Body of pancreas (tissue), 4 donors: ENCODE results near the gene LSM10. TPM values are rescaled to one million over a fixed set of nuclear protein-coding genes. Genes with fewer than 3 reads are reported as not detected.

Experiments used
- ATAC-seq: fragments of 150-250 bp; one replicate; pipeline ENCODE4 v1.9.1; 2016
- DNase-seq, 4 donors: peaks; one replicate each; pipeline ENCODE4 v3.0.0-alpha.2; 2019
- H3K27ac ChIP-seq, 4 donors: fragments of 200-600 bp; sonication (generic); 1 replicate in 3 of 4; 2 replicates in 1 of 4; pipeline versions ENCODE4 v1.5.1 to v1.6.1; 2016 to 2019; ENCODE audit warnings: mild to moderate bottlenecking in 1 of 4, mixed read lengths in 1 of 4, moderate library complexity in 1 of 4
- H3K27me3 ChIP-seq, 2 donors: fragments of 200-600 bp; sonication (generic); one replicate each; pipeline ENCODE4 v1.6.0; 2016; ENCODE audit warnings: mild to moderate bottlenecking in 1 of 2
- H3K36me3 ChIP-seq, 2 donors: fragments of 200-600 bp; sonication (generic); replicated peaks in 1 of 2; 2 replicates each; pipeline ENCODE4 v1.5.1; 2016; ENCODE audit warnings: low read depth in 2 of 2; ENCODE audit not compliant: insufficient read depth in 1 of 2
- H3K4me1 ChIP-seq: fragments of 200-600 bp; sonication (generic); one replicate; pipeline ENCODE4 v1.6.0; 2016
- H3K4me3 ChIP-seq, 2 donors: fragments of 200-600 bp; sonication (generic); 1 replicate in 1 of 2; 2 replicates in 1 of 2; pipeline ENCODE4 v1.5.1; 2016 to 2019
- H3K9me3 ChIP-seq, 3 donors: fragments of 200-600 bp; sonication (generic); 1 replicate in 2 of 3; 2 replicates in 1 of 3; pipeline ENCODE4 v1.5.1; 2016
- POLR2A ChIP-seq, 3 donors: fragments of 450-650 bp; IDR thresholded peaks; one replicate each; pipeline ENCODE4 v1.6.1; 2016; ENCODE audit warnings: antibody characterized with exemption in 3 of 3, mild to moderate bottlenecking in 2 of 3
- WGBS, 2 donors: methylation state at CpG; one replicate each; pipeline ENCODE4 v1.1.5; 2017; 5-methylcytosine and 5-hydroxymethylcytosine counted together
- intact Hi-C: fragments of 100-400 bp; cut with DNase I; formaldehyde crosslinking; loops from one replicate; pipeline ENCODE4 v1.15.1; 2023
- total RNA-seq, 2 donors: library from RNA; depleted of rRNA; stranded (reverse); fragments of >200 nt; gene quantifications; one replicate each; pipeline ENCODE4 v1.1.0, GENCODE V29; 2016
- TF ChIP-seq, protein P1 (sequence below), 7 experiments: fragments of 450-650 bp in 4 of 7; fragments of 200-600 bp in 3 of 7; sonication (generic) in 3 of 7; IDR thresholded peaks; one replicate each; pipeline ENCODE4 v1.5.1; 2016 to 2019; ENCODE audit warnings: antibody characterized with exemption in 7 of 7

LSM10 gene
- 10 to 100 TPM; 12.2 to 21.8 TPM for total RNA-seq

GRCh38 chr1:36397378-36398230 lies at the start of gene LSM10:
Gene LSM10 (minus strand): TSS chr1:36397908. CDS start chr1:36394129, 3,779 bp downstream.
- DNase-seq = peak; percentile 93 to 96 (median 95)
- intact Hi-C loops = no loop called here
- WGBS, 2 donors = 0% methylated on average over 23 to 60 of the region's 60 CpGs

GRCh38 chr1:36447450-36447849 lies 49.7 kb upstream of the LSM10 start:
- no peak overlapping the region for H3K27ac ChIP-seq
- TF ChIP-seq, protein P1, sequence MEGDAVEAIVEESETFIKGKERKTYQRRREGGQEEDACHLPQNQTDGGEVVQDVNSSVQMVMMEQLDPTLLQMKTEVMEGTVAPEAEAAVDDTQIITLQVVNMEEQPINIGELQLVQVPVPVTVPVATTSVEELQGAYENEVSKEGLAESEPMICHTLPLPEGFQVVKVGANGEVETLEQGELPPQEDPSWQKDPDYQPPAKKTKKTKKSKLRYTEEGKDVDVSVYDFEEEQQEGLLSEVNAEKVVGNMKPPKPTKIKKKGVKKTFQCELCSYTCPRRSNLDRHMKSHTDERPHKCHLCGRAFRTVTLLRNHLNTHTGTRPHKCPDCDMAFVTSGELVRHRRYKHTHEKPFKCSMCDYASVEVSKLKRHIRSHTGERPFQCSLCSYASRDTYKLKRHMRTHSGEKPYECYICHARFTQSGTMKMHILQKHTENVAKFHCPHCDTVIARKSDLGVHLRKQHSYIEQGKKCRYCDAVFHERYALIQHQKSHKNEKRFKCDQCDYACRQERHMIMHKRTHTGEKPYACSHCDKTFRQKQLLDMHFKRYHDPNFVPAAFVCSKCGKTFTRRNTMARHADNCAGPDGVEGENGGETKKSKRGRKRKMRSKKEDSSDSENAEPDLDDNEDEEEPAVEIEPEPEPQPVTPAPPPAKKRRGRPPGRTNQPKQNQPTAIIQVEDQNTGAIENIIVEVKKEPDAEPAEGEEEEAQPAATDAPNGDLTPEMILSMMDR (IDR thresholded peaks at IDR 0.05) = no peak
- no peak for TF ChIP-seq POLR2A (IDR thresholded peaks at IDR 0.05)
- ATAC-seq = no peak
- H3K4me3 ChIP-seq = no peak overlapping the region
- no peak for DNase-seq
- intact Hi-C loops = no loop called here
- H3K9me3 ChIP-seq = no peaks in the 10 kb centered on the region
- H3K36me3 ChIP-seq = no peaks in the 10 kb centered on the region
- no peaks in the 10 kb centered on the region for H3K27me3 ChIP-seq
- H3K4me1 ChIP-seq = peaks cover 14% of the 10 kb centered on the region

More at GRCh38 chr1:36397378-36398230, at the start of gene LSM10:
- H3K4me3 ChIP-seq = peak within 1 kb of the TSS; percentile 35 to 75
- ATAC-seq = peak; percentile 99
- no peaks in the 10 kb centered on the region for H3K27me3 ChIP-seq
- peaks cover 12% of the 10 kb centered on the region for H3K4me1 ChIP-seq
- peak; percentile 89 to 94 (median 94) for TF ChIP-seq POLR2A (IDR thresholded peaks at IDR 0.05)
- TF ChIP-seq, protein P1 (IDR thresholded peaks at IDR 0.05) = no peak
- H3K27ac ChIP-seq = peak within 1 kb of the TSS; percentile 80 to 93 (median 88)
- H3K9me3 ChIP-seq = no peaks in the 10 kb centered on the region
- H3K36me3 ChIP-seq = peaks cover 0 to 6% of the 10 kb centered on the region in 2 donors

DNA sequence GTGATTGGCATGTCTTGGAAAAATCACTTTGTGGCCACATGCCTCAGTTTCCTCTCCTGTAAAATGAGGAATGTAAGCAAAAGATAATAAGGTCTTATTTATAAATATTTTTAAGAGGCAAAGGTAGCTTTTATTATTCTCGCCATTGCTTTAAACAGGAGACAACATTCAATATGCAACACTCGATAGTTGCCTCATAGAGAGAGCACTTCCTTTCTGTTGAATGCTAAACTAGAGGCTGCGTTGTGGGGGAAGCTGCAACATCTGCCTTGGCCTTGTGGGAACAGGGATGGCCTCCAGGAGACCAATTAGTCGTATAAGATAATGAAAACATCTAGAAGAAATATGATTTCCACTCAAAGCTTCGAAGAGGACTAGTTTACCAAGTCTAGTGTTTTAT lies 49.0 kb upstream of the LSM10 start:
- no peak for TF ChIP-seq POLR2A (IDR thresholded peaks at IDR 0.05)
- TF ChIP-seq, protein P1 (IDR thresholded peaks at IDR 0.05) = no peak
- Histone ChIP-seq H3K27me3 (no peaks in the 10 kb centered on the region), H3K9me3 (no peaks in the 10 kb centered on the region), H3K4me3 (no peak overlapping the region), H3K27ac (no peak overlapping the region), H3K4me1 (peaks cover 14% of the 10 kb centered on the region), H3K36me3 (no peaks in the 10 kb centered on the region)
- DNase-seq (no peak), ATAC-seq (no peak)
- 51 to 57% methylated on average over 5 of the region's 5 CpGs for WGBS, 2 donors
- intact Hi-C loops = no loop called here

DNA sequence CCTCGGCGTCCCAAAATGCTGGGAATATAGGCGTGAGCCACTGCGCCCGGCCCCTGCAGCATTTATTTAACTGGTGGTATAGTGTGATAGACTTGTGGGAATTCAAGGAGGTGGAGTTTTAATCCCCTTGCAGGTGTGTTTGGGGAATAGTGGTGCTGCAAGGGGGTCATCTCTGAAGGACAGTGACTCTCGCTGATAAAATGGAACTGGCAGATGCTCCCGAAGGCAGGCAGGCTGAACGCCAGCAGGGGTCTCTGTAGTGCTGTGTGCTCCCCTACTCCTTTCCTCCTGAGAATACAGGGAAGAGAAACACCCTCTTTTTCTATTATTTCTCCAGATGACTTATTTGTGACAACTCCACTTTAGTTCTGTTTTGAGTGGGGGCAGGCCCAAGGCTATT lies 48.6 kb upstream of the LSM10 start:
- no peaks in the 10 kb centered on the region for H3K36me3 ChIP-seq
- ATAC-seq (no peak), DNase-seq (peak in 1 of 4 donors; percentile 10)
- 70 to 81% methylated on average over 8 of the region's 8 CpGs for WGBS, 2 donors
- H3K27me3 ChIP-seq = no peaks in the 10 kb centered on the region
- intact Hi-C loops = no loop called here
- H3K4me3 ChIP-seq = no peak overlapping the region
- H3K27ac ChIP-seq = no peak overlapping the region
- H3K9me3 ChIP-seq = no peaks in the 10 kb centered on the region
- H3K4me1 ChIP-seq = peaks cover 13% of the 10 kb centered on the region
- TF ChIP-seq, protein P1 (IDR thresholded peaks at IDR 0.05) = peak in 1 of 7 experiments; percentile 4
- TF ChIP-seq POLR2A (IDR thresholded peaks at IDR 0.05) = no peak
